ENCODE data around the gene MYLK.
A peak's percentile ranks its signal among the peaks of the same experiment; 100 is the strongest.
"Not testable (repeated sequence)": the region's sequence is repeated elsewhere in the genome, so short reads cannot be mapped to it uniquely, and the experiment has no call there.

The MYLK gene

GRCh38 chr3:123755501-123755900, 128.6 kb downstream of the MYLK start:
- no peak for DNase-seq
- intact Hi-C loops (cut with DNase I): no loop called here

GRCh38 chr3:123755085-123755484, 129.0 kb downstream of the MYLK start:
- intact Hi-C loops (cut with DNase I): no loop called here
- DNase-seq: no peak

- no peak for DNase-seq
- intact Hi-C loops (cut with DNase I): no loop called here
Measured at GRCh38 chr3:123753286-123753685, 130.8 kb downstream of the MYLK start.

- intact Hi-C loops (cut with DNase I): no loop called here
- no peak for DNase-seq
Measured at GRCh38 chr3:123752228-123752627, 131.9 kb downstream of the MYLK start.

GRCh38 chr3:123751433-123751832, 132.7 kb downstream of the MYLK start:
- intact Hi-C loops (cut with DNase I): no loop called here
- no peak for DNase-seq

- intact Hi-C loops (cut with DNase I): no loop called here
- no peak for DNase-seq
Measured at GRCh38 chr3:123750659-123751420, 133.3 kb downstream of the MYLK start.

GRCh38 chr3:123750209-123750608, 133.9 kb downstream of the MYLK start:
- intact Hi-C loops (cut with DNase I): no loop called here
- no peak for DNase-seq

- no peak for DNase-seq
- intact Hi-C loops (cut with DNase I): no loop called here
Measured at GRCh38 chr3:123749711-123750110, 134.4 kb downstream of the MYLK start.

- intact Hi-C loops (cut with DNase I): no loop called here
- no peak for DNase-seq
Measured at GRCh38 chr3:123745184-123745855, 138.8 kb downstream of the MYLK start.

- intact Hi-C loops (cut with DNase I): no loop called here
- no peak for DNase-seq
Measured at GRCh38 chr3:123744064-123744463, 140.1 kb downstream of the MYLK start.

- no peak for DNase-seq
- intact Hi-C loops (cut with DNase I): no loop called here
Measured at GRCh38 chr3:123743121-123743520, 141.0 kb downstream of the MYLK start.

GRCh38 chr3:123741041-123741511, 143.1 kb downstream of the MYLK start:
- DNase-seq: no peak
- intact Hi-C loops (cut with DNase I): no loop called here

GRCh38 chr3:123740391-123740822, 143.7 kb downstream of the MYLK start:
- intact Hi-C loops (cut with DNase I): no loop called here
- DNase-seq: no peak

- no peak for DNase-seq
- intact Hi-C loops (cut with DNase I): no loop called here
Measured at GRCh38 chr3:123739754-123740153, 144.4 kb downstream of the MYLK start.

GRCh38 chr3:123739106-123739505, 145.0 kb downstream of the MYLK start:
- DNase-seq: no peak
- intact Hi-C loops (cut with DNase I): no loop called here

GRCh38 chr3:123738522-123738921, 145.6 kb downstream of the MYLK start:
- intact Hi-C loops (cut with DNase I); DNase-seq: not testable (repeated sequence)

- peak in 1 of 10 donors; percentile 75 for DNase-seq
- intact Hi-C loops (cut with DNase I): no loop called here
Measured at GRCh38 chr3:123737168-123737567, 147.0 kb downstream of the MYLK start.

GRCh38 chr3:123735456-123735855, 148.7 kb downstream of the MYLK start:
- intact Hi-C loops (cut with DNase I): no loop called here
- DNase-seq: no peak

GRCh38 chr3:123734527-123734902, 149.6 kb downstream of the MYLK start:
- DNase-seq: no peak
- intact Hi-C loops (cut with DNase I): no loop called here

GRCh38 chr3:123733805-123734526, 150.2 kb downstream of the MYLK start:
- intact Hi-C loops (cut with DNase I): no loop called here
- peak in 1 of 10 donors; percentile 77 for DNase-seq

GRCh38 chr3:123733341-123733740, 150.8 kb downstream of the MYLK start:
- intact Hi-C loops (cut with DNase I): no loop called here
- DNase-seq: no peak

Data from posterior cingulate gyrus (tissue), 11 donors.